Activated CD4-positive, CD25-positive, alpha-beta regulatory T cell treated with anti-CD3 and anti-CD28 coated beads, Interleukin-2, amount 50 U/mL, for 16 hours (primary cell): ENCODE data around the gene IMP3.

Experiments
- DNase-seq: peaks from one replicate; pipeline ENCODE4 v3.0.0-alpha.2; 2020; ENCODE audit warnings: low read depth, low spot score

IMP3 gene

GRCh38 chr15:75672646-75673425 lies 32.8 kb upstream of the IMP3 start:
- no peak for DNase-seq

- DNase-seq, result no peak
Observed at GRCh38 chr15:75671730-75672602, 31.9 kb upstream of the IMP3 start.

- DNase-seq, result no peak
Observed at GRCh38 chr15:75669879-75670212, 29.8 kb upstream of the IMP3 start.

GRCh38 chr15:75669191-75669878 lies 29.3 kb upstream of the IMP3 start:
- no peak for DNase-seq

- no peak for DNase-seq
Observed at GRCh38 chr15:75666823-75667501, 26.9 kb upstream of the IMP3 start.

- DNase-seq, result no peak
Observed at GRCh38 chr15:75663931-75664421, 24.0 kb upstream of the IMP3 start.

GRCh38 chr15:75662823-75663519 lies 22.9 kb upstream of the IMP3 start:
- DNase-seq, result no peak

GRCh38 chr15:75661756-75662140 lies 21.7 kb upstream of the IMP3 start:
- no peak for DNase-seq

GRCh38 chr15:75661100-75661755 lies 21.2 kb upstream of the IMP3 start:
- DNase-seq, result no peak

GRCh38 chr15:75659928-75660645 lies 20.1 kb upstream of the IMP3 start:
- DNase-seq, result no peak

GRCh38 chr15:75659141-75659771 lies 19.2 kb upstream of the IMP3 start:
- DNase-seq, result no peak

GRCh38 chr15:75656813-75657212 lies 16.8 kb upstream of the IMP3 start:
- DNase-seq, result no peak

GRCh38 chr15:75656331-75656730 lies 16.3 kb upstream of the IMP3 start:
- no peak for DNase-seq

- no peak for DNase-seq
Observed at GRCh38 chr15:75655931-75656330, 15.9 kb upstream of the IMP3 start.

GRCh38 chr15:75654201-75654907 lies 14.3 kb upstream of the IMP3 start:
- no peak for DNase-seq

- DNase-seq, result no peak
Observed at GRCh38 chr15:75653347-75653913, 13.4 kb upstream of the IMP3 start.

- no peak for DNase-seq
Observed at GRCh38 chr15:75651810-75652543, 12.0 kb upstream of the IMP3 start.
